HEK293 (cell line): ENCODE data around the gene EDEM3.

Experiments
- SP3 ChIP-seq: fragments of 450-650 bp; formaldehyde crosslinking; IDR thresholded peaks from 2 replicates; pipeline ENCODE4 v1.5.1; 2016; ENCODE audit warnings: missing biosample characterization, missing genetic modification characterization
- ZFP41 ChIP-seq: fragments of 450-650 bp; formaldehyde crosslinking; IDR thresholded peaks from 2 replicates; pipeline ENCODE4 v1.5.1; 2016; ENCODE audit warnings: missing biosample characterization, missing genetic modification characterization, borderline replicate concordance
- ZNF792 ChIP-seq: fragments of 450-650 bp; formaldehyde crosslinking; IDR thresholded peaks from 2 replicates; pipeline ENCODE4 v1.5.1; 2016; ENCODE audit warnings: missing biosample characterization, missing genetic modification characterization
- TF ChIP-seq, protein P1 (sequence below): fragments of 450-650 bp; formaldehyde crosslinking; IDR thresholded peaks from 2 replicates; pipeline ENCODE4 v1.5.1; 2016; ENCODE audit warnings: missing biosample characterization, missing genetic modification characterization

DNA sequence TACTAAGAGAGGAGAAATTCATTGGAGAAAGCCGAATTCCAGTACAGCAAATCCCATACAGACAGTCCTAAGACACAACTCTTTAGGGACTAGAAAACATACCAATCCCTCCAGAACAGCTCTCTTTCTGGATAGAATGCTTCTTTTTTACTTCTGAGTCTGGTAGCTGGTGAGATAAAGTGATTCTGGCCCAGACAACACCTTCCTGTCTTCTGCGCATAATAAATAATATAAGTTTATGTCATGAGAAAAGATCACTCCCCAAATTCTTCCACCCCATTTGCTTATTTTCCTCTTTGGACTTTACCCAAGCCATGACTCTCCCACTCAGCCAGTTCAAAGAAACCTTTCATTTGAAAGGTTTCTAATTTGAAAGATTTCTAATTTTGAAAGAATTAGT lies 98.4 kb downstream of the EDEM3 start:
- TF ChIP-seq ZNF792 (tag by site-specific recombination) (no peak), ZFP41 (tag by site-specific recombination) (no peak), SP3 (no peak)
- TF ChIP-seq, protein P1, sequence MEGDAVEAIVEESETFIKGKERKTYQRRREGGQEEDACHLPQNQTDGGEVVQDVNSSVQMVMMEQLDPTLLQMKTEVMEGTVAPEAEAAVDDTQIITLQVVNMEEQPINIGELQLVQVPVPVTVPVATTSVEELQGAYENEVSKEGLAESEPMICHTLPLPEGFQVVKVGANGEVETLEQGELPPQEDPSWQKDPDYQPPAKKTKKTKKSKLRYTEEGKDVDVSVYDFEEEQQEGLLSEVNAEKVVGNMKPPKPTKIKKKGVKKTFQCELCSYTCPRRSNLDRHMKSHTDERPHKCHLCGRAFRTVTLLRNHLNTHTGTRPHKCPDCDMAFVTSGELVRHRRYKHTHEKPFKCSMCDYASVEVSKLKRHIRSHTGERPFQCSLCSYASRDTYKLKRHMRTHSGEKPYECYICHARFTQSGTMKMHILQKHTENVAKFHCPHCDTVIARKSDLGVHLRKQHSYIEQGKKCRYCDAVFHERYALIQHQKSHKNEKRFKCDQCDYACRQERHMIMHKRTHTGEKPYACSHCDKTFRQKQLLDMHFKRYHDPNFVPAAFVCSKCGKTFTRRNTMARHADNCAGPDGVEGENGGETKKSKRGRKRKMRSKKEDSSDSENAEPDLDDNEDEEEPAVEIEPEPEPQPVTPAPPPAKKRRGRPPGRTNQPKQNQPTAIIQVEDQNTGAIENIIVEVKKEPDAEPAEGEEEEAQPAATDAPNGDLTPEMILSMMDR (tag by site-specific recombination): no peak
